GM18517 (cell line): Measurements from ENCODE around the gene MSANTD2.
A peak's percentile ranks its signal among the peaks of the same experiment; 100 is the strongest.
"Not testable (repeated sequence)": the region's sequence is repeated elsewhere in the genome, so short reads cannot be mapped to it uniquely, and the experiment has no call there.

Experiments
- ATAC-seq: cut with Tn5 transposase; IDR thresholded peaks from one replicate; pipeline ENCODE4 v1.9.1; 2021; ENCODE audit warnings: mild to moderate bottlenecking, moderate library complexity; ENCODE audit not compliant: unreplicated experiment

Gene MSANTD2

GRCh38 chr11:124778281-124778680 is 21.9 kb downstream of the MSANTD2 start:
- ATAC-seq = no peak

- no peak for ATAC-seq
Observed at GRCh38 chr11:124776865-124777645, 23.2 kb downstream of the MSANTD2 start.

- not testable (repeated sequence) for ATAC-seq
Observed at GRCh38 chr11:124770959-124771358, 29.2 kb downstream of the MSANTD2 start.

GRCh38 chr11:124769806-124770774 is 30.1 kb downstream of the MSANTD2 start:
- ATAC-seq = no peak

- ATAC-seq = no peak
Observed at GRCh38 chr11:124768914-124769313, 31.3 kb downstream of the MSANTD2 start.

GRCh38 chr11:124766156-124766555 is 34.0 kb downstream of the MSANTD2 start:
- ATAC-seq = no peak

- ATAC-seq = no peak
Observed at GRCh38 chr11:124763156-124763947, 36.9 kb downstream of the MSANTD2 start.

GRCh38 chr11:124762624-124763155 is 37.5 kb downstream of the MSANTD2 start:
- peak; percentile 16 for ATAC-seq

- ATAC-seq = peak; percentile 29
Observed at GRCh38 chr11:124762105-124762623, 38.0 kb downstream of the MSANTD2 start, which contains the start of gene ESAM. Gene ESAM (minus strand): TSS chr11:124762290. CDS start chr11:124762154, 136 bp downstream.

- peak; percentile 2 for ATAC-seq
Observed at GRCh38 chr11:124761301-124762104, 38.7 kb downstream of the MSANTD2 start.

GRCh38 chr11:124760806-124761205 is 39.4 kb downstream of the MSANTD2 start:
- ATAC-seq = no peak

- peak; percentile 41 for ATAC-seq
Observed at GRCh38 chr11:124760205-124760652, 40.0 kb downstream of the MSANTD2 start.

GRCh38 chr11:124759266-124760204 is 40.7 kb downstream of the MSANTD2 start:
- no peak for ATAC-seq

GRCh38 chr11:124758355-124759265 is 41.6 kb downstream of the MSANTD2 start:
- ATAC-seq = peak; percentile 41

GRCh38 chr11:124757320-124757719 is 42.9 kb downstream of the MSANTD2 start:
- no peak for ATAC-seq

- ATAC-seq = no peak
Observed at GRCh38 chr11:124756753-124757227, 43.4 kb downstream of the MSANTD2 start.
